Stimulated activated CD8-positive, alpha-beta memory T cell treated with anti-CD3 and anti-CD28 coated beads, Interleukin-15, amount 100 ng/mL, for 4 hours (primary cell): Measurements from ENCODE around the gene PRPS1L1.

Experiments
- DNase-seq, 2 donors: peaks; one replicate each; pipeline ENCODE4 v3.0.0-alpha.2; 2020; ENCODE audit warnings: low read depth in 2 of 2

The PRPS1L1 gene

DNA sequence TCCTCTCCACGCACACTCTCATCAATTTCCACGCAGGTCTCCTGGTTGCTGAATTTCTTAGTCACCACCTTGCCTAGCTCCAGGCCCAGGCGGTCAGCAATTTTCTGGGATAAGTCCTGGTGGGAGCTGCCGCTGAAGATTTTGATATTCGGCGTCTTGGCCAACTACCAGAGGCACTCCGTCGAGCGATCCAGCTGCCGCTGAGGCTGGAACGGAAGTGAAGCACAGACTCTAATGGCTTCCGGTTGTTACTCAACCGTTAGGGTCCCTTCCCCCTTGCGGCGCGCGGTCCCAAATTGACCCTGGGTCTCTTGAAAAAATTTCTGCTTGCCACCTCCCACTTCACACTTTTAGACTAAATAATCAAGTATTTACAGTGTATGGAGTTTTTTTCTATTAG lies at the start of gene PRPS1L1:
TSS of gene PRPS1L1 (minus strand) at position 219 of the 400 bp plus-strand sequence.
- DNase-seq = no peak

DNA sequence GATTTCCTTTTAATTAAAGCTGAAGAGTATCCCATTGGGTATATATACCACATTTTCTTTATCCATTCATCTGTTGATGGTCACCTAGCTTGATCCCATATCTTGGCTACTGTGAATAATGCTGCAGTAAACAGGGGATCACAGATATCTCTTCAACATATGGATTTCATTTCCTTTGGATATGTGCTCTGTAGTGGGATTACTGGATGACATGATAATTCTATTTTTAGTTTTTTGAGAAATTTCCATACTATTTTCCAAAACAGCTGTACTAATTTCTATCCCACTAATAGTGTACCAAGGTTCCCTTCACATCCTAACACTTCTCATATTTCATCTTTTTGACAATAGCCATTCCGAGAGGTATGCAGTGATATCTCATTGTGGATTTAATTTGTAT lies 48.8 kb upstream of the PRPS1L1 start:
- no peak for DNase-seq

DNA sequence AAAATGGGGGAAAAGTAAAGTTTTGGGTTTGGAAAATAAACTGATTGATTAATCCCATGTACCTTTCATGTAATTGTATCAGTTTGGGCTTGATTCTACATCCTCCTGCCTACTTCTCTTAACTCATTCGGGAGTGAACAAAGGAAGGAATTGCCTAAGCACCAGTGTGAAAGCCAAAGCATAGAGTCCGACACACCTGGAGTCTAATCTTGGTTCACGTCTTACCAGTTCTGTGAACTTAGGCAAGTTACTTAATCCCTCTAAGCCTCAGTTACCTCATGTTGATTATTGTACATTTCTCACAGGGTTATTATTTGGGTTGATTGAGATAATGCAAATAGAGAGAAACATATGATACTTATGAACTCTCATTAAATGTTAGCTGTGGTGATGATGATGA lies 41.1 kb upstream of the PRPS1L1 start:
- DNase-seq = no peak

DNA sequence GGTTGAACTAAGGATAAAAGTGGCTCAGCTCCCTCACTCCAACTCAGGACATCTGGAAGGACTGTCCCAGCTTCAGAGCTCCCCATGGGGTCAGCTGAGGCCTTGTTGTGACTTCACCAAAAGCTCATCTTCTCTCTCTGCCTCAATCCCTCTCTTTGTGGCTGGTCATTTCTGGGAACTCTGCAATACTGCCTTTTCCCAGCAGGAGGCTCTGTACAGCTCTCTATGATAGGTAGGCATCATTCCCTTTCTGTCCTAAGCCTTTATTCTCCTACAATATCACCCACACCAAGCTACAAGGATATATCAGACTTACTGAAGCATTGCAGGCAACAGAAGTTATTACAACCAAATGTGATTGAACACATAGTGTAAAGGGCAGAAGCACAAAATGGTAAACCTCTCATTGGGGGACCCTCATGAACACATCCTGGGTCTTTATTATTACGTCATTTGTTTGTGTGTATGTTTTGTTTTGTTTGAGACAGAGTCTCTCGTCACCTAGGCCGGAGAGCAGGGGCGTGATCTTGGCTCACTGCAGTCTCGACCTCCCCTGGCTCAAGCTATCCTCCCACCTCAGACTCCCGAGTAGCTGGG lies 36.7 kb upstream of the PRPS1L1 start:
- DNase-seq = no peak

DNA sequence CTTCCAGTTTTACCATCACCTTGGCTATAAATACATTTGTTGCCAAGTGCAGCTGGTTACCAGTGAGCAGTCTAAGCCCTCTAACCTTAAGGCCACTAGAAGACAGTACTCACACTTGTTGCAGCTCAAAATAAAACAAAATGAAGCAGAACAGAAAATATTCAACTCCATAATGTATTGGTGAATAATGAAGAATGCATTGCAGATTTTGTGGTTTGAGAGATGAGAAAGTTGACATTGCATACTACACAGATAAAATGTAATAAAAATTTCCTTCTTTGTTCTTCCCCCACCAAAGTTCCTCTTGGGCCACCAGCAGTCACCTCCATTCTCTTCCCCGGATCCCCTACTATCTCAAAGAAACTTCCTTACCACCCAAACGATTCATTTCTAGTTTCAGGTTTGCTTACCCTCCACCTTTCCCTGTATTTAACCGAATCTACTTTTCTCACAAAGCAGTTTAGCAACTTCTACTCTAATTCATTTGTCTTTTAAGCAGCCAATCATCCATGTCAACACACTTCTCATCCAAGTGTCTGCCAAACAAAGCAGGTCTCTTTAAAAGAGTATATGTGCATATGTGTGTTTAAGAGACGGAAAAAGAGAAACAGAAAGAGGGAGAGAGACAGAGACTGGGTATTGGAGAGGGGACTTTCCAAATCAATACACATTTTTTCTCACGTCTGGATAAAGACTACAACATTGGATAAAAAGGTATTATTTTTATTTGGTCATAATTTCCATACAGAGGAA lies 35.7 kb upstream of the PRPS1L1 start:
- no peak for DNase-seq

DNA sequence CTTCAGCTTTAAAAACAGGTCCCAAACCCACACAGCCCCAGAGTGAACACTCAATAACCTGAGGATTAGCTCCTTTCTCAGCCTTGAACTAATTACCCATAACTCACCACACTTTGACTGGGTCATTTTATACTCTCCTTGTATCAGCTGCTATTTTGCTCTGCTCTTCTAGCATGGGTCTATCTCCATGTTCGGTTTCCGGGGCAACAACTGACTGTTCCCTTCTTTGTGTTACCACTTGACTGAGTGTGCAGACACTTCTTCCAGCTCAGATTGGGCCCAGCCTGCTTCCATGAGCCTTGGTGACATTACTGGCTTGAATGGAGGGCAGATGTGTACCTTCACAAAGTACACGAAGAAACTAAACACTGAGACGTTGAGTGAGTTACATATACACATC lies 31.5 kb upstream of the PRPS1L1 start:
- DNase-seq = no peak

DNA sequence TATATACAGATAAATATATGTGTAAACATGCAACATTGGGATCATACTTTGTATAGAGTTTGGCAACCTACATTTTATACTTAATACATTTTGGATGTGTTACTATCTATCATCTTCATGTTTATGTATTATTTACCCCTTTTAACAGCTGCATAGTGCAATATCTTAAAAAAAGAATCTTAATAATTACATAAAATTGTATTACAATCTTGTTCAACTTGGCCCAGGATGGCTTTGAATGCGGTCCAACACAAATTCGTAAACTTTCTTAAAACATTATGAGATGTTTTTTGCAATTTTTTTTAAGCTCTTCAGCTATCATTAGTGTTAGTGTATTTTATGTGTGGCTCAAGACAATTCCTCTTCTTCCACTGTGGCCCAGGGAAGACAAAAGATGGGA lies 26.3 kb upstream of the PRPS1L1 start:
- DNase-seq = no peak

DNA sequence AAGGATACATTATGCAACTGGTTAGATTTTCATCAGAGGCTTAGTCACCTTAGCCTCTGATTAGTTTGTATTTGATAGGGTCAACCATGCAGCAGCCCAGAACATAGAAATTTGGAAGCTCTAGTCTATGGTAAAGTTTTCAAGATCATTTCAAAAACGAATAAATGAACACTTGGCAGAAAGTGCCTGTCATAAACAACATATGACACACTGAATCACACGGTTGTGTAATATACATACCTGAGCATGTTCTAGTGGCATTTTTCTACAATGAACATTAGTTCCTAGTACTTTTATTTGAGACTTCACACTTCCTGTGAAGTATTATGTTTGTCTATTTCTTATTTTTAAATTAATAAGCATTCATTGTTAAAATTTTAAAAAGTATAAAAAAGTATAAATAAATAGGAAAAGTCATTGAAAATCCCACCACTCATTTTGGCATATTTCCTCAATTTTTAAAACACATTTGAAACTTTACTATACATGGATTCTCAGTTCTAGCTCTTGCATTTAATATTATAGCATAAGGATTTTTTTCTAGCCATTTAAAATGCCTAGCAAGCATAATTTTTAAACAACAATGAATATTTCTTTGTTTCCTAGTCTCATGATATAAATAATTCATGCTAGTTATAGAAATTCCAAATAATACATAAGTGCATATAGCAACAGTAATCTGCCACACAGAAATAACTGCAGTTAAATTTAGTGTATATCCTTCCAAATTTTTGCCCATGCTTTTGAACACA lies 25.7 kb upstream of the PRPS1L1 start:
- no peak for DNase-seq

DNA sequence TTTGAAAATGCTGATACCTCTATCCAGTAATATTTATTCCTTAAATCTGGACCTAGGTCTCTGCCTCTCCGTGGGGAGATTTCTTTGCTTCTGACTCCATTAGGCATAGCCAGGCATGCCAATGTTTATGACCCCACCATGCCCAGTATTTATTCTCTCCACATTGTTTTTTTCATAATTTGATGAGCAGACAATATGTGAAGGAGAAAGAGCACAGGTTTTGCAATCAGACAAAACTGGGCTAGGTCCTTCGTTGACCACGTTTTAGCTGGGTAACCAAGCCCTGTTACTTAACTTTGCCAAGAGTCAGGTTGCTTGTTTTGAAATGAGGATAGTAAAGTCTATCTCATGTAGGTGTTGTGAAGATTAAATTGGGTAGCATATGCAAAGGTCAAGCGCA lies 21.6 kb upstream of the PRPS1L1 start:
- DNase-seq = no peak

DNA sequence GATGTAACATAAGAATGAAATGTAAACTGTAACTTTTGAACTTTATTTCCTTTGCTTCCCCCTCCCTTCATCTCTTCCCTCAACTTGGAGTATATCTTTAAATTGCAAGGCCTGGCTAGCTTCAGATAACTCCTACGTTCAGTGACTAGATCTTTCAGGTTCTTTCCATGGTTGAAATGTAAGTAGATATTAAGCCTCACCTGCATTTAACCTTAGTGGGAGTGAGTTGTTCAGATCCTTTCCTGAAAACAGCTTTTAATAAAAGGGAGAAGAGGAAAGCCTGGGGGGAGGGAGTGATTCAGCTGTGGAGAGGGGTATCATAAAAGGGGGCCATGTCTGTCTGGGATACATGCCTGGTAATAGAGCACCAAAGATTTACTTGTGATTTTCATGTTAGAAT lies 19.0 kb upstream of the PRPS1L1 start:
- no peak for DNase-seq

DNA sequence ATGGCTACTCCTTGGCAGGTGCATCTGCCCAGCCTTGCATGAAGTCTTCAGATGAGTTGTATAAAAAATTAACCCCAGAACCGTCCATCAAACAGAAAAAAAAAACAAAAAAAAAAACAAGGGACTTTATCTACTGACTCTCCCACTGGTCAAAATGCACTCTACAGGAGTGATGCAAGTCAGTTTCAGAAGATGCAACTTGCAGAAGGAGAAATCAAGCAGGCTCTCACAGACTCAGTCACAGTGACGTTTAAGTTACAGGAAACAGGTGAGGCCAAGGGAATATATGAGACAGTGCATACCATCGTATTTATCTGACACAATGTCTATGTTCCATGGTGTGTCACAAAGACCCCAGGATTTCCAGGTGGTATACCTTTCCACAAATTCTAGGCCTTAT lies 17.5 kb upstream of the PRPS1L1 start:
- DNase-seq = no peak

DNA sequence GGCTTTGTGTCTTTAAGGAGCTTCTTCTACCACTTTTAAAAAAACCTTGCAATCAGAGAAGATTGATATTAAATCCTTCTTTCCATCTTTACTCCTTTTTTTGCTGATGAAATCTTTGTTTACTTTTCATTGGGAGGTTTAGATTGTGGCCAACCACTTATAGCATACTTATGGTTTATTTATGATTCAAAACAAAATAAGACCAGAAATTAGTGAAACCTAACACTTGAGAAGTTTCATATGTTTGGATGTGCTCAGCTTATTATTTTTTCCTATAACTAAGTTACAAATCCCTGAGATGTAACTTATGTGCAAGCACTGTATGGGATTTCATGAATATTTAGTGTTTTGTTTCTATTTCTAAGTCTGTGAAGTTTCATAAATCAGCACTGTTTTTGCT lies 13.5 kb upstream of the PRPS1L1 start:
- DNase-seq = no peak

DNA sequence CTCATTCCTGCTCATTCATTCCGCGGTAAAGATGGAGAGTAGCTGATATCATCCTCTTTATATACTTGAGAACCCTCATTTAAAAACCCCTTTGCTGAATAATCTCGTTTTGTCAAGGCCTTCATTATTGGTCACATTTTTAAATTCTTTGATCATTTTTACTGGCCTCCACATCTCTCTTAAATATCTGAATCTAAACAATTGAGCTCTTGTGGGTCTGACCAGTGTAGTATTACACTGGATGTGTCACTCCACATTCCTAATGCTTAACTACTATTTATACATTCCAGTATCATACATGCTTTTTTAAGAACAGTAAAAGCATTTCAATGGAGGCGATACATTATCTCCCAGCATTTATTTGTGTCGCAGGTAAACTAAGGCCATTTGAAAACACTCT lies 12.6 kb upstream of the PRPS1L1 start:
- no peak for DNase-seq

DNA sequence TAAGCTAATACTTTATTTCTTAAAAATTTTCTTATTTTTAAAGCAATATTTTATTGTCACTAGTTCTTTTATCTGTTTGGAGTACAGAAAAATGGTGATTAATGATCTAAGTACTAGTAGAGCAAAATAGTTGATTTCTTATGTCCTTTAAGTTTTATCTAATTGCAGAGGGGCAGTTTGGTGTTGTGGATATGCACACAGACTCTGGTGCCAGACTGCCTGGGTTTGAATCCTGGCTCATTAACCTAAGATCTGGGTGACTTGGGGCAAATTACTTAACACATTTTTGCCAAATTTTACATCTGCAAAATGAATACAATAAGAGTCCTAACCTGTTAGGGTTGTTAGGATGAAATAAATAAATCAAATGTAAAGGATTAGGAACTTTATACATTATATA lies 10.7 kb upstream of the PRPS1L1 start:
- DNase-seq = no peak

DNA sequence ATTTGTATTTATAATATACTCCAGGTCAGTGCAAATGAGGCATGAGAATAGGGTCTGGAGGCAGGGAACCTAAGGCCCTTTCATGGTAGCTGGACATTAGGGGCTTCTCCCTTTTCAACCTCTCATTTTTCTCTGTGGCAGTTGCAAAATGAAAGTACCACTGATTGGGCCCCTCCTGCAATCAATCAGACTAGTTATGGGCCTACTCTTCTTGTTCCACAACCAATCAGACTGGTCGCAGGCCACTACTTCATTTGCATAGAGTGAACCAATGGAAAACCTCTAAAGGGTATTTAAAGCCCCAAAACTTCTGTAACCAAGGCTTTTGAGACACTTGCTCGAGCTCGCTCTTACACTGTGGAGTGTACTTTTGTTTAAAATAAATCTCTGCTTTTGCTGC lies 10.0 kb upstream of the PRPS1L1 start:
- DNase-seq = no peak

DNA sequence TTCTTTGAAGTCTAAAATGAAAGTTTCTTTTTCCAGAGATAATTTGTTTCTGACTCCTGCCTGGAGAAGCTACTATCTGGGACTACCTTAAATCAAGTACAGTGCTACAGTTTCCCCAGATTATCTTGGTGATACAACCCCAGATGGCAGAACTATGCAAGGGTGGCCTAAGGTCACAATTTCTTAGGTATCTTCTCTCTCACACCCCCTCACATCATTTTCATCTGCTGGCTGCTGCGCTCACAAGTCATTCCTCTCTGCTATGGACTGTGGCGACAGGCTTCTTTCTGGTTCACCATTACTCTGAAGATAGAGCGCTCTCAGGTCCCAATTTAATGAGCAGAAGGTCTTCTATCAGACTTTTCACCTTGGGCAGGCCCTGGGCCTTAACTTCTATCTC lies 9.1 kb upstream of the PRPS1L1 start:
- DNase-seq = no peak

DNA sequence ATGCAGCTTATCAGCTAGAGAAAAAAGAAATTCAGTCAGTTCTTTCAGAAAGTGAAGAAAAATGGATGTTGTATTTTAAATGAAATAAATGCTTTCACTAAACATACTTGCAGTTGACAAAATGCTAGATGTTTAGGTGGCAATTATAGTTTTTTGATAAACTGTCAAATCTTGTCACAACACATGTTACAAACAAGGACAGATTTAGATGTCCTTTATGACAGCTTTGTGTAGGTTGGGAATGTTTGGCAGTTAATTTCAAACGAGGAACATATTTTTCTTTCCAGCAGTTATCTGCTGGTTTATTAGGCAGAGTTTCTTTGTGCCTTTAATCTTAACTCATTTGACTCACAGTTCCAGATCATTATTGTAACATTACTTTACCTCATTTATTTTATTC lies 3.1 kb upstream of the PRPS1L1 start:
- DNase-seq = no peak

DNA sequence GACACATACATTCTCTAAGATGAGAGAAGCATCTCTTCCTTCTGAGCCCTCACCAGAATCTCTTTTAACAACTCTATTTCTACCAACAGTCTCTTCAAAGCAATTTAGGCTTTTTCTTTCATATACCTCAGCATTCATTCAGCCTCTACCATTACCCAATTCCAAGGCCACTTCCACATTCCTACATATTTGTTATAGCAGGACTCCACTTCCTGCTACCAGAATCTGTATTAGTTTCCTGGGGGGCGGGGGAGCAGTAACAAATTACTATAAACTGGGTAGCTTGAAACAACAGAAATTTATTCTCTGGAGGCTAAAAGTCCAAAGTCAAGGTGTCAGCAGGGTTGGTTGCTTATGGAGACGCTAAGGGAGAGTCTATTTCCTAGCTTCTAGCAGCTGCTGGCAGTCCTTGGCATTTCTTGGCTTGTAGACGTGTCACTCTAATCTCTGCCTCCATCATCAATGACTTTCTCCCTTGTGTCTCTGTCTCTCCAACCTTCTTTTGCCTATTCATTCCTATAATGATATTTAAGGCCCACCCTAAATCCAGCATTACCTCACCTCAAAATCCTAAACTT lies 7.4 kb downstream of the PRPS1L1 start:
- no peak for DNase-seq

DNA sequence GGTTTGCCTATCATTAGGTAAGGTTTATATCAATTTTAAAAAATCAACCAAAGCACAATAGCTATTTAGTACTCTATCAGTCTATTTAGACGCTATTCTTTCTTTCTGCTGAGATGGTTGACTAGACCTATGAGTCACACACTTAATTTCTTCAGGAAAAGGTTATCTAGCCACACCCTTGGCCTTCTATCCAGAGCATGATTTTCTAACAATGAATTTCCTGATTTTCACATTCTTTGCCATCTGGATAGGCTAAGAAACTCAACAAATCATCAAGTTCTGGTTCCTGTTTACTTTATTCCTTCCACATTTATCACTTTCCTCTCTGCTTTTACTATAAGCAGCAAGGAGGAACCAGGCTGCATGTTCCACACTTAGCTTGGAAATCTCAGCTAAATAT lies 8.1 kb downstream of the PRPS1L1 start:
- no peak for DNase-seq

DNA sequence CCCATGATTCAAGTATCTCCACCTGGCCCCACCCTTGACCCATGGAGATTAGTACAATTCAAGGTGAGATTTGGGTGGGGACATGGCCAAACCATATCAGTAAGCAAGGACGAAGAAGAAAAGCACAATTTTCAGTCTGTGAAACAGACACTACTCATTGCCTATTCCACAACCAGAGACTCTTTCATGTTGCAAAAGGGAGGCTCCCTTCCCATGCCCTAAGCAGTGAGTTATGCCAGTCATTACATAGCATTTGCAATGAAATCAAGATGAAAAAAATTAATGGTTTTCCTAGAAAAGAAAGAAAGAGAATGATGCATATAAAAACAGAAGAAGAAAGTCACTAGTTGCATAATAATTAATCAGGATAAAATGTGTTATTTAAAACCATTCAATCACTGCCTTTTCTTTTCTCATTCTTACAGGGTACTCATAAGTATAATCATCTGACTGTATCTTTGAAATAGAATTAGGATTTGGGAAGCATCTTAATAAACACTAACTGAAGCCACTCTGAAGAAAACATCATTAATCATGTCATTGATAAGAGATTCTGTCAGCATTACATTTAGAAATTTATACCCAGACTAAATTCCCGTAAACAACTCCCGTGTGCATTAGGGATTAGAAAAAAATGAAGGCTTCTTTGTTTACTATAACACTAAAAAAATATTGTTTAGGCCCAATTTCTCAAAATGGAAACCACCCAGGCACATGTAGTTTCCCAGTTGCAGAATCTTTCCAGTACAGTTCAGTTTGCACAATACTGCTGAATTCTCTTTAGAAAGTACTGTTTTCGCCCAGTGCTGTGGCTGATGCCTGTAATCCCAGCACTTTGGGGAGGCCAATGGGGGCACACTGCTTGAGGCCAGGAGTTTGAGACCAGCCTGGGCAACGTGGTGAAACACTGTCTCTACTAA lies 9.1 kb downstream of the PRPS1L1 start:
- DNase-seq = no peak

DNA sequence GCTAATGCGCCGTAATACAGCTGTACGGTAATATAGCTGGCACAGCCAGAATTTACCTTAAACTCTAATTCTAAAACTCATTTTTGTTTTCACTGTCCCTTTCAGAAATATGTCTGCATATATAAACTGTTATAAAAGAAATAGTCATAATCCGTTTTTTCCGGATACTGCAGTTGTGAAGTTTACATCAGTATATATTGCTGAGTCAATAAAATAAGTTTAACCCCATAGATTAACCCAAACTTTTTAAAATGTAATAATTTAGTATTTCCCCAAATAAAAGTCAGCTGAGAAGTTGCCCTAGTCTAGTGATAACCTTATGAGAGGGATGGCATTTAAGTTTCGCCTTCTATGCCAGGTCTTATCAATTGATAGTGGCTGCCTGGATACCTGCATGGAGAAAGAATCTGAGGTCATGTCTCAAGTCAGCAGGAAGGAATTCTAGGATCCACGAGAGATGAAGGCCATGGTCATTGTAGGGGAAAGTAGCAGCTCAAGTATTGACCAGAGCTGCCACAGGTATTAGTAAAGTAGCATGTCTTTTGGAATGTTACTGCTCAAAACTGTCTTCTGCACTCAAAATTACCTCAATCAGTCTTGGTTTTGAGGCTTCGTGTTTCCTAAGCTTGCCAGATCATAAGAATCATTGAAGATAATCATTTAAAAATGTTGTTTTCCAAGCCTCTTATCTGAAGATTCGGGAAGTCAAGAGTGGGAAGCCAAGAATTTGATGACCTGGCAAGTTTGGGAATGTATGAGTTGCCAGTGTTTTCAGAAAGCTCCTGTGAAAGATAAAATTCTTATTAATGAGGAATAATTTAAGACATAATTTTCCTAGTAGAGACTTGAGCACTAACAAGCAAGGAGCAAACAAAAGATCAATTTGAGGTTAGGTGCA lies 10.8 kb downstream of the PRPS1L1 start:
- DNase-seq = no peak
